ENCODE results near the gene NXPH2.

The NXPH2 gene

GRCh38 chr2:138779781-138780445 lies at the start of gene NXPH2:
NXPH2 (minus strand) TSS chr2:138780390; CDS start chr2:138780241, 149 bp downstream.
- no peak for DNase-seq (ENCODE audit: low read depth in 2 of 2)

- no peak for DNase-seq (ENCODE audit: low read depth in 2 of 2)
Measured at GRCh38 chr2:138829326-138829919, 49.2 kb upstream of the NXPH2 start.

DNA sequence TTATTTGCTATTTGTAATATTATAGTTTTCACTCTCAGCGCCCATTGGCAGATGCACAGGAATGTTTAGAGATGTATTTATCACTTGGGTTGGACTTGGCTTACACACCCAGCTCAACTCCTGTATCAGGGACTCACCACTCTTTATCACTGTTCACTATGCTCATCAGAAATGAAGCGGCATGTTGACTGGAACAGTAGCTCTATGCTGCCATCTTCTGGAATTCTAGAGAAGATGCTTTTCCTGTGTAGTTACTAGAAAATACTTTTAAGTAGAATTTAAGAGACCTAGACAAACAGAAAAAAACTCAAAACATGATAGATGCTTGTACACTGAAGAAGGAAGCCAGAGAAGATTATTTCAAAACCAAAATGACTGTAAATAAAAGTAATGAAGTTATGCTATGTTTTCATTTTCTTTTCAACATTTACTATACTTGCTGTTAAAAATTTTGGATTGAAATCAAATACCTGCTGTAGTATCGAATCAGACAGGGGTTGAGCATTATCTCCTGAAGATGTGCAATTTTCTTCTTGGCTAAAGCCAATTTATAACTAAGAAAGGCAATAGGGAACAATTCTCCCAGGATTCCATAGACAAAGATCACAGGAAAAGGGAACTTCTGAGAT lies 47.4 kb upstream of the NXPH2 start:
- no peak for DNase-seq (ENCODE audit: low read depth in 2 of 2)

DNA sequence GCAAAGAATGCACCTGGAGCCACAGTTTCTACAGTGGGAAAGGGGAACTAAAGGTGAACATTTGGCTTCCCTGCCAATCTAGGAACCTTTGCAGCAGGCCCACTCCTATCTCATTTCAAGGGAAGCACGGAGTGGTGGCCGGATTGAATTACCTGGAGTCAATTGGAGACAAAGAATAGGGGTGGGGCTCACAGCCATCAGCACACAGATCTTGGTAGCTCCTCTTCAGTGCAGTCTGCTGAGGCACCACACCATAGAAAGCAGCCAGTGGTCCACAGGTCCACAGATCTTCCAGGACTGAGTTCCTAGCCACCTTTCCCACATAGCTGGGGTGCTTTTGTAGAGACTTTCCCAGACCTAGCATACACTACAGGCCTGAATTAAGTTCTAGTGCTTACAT lies 43.5 kb upstream of the NXPH2 start:
- DNase-seq (ENCODE audit: low read depth in 2 of 2) = no peak

DNA sequence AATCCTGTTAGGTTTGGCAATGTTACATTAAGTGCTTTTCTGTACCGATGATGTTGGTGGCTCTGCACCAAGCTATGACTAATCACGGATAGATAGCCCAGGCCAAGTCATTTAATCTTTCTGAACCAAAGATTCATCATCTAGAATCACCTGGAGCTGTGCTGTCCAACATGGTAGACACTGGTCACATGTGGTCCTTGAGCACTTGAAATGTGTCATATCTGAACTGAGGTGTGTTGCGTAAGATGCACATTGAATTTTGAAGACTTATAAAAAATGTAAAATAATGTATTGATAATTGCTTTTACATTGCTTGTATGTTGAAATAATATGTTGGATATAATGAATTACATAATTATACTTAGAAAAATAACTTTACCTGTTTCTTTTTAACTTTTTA lies 39.8 kb upstream of the NXPH2 start:
- DNase-seq (ENCODE audit: low read depth in 2 of 2) = no peak

- DNase-seq (ENCODE audit: low read depth in 2 of 2) = no peak
Measured at GRCh38 chr2:138818556-138818955, 38.4 kb upstream of the NXPH2 start.

- DNase-seq (ENCODE audit: low read depth in 2 of 2) = no peak
Measured at GRCh38 chr2:138814123-138814898, 34.1 kb upstream of the NXPH2 start.

DNA sequence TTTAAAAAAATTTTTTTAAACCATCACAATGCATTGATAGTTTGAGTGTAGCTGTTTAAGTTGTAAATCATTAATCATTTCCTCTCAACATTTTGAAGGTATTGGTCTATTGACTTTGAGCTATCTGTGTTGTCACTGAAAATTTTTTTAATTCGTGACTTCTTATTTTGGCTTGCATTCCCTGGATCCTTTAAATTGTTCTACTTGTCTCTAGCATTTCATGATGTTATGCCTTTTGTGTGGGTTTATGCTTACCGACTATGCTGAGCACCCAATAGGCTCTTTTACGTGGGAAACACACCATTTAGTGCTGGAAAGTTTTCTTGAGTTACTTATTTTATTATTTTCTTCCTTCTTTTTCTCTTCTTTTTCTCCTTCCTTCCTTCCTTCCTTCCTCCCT lies 31.2 kb upstream of the NXPH2 start:
- DNase-seq (ENCODE audit: low read depth in 2 of 2) = no peak

GRCh38 chr2:138794724-138795123 lies 14.5 kb upstream of the NXPH2 start:
- DNase-seq (ENCODE audit: low read depth in 2 of 2) = no peak

- DNase-seq (ENCODE audit: low read depth in 2 of 2) = no peak
Measured at GRCh38 chr2:138787053-138787666, 7.0 kb upstream of the NXPH2 start.

GRCh38 chr2:138782383-138782782 lies 2.2 kb upstream of the NXPH2 start:
- DNase-seq (ENCODE audit: low read depth in 2 of 2) = no peak

- no peak for DNase-seq (ENCODE audit: low read depth in 2 of 2)
Measured at GRCh38 chr2:138780908-138781307, 718 bp upstream of the NXPH2 start.

GRCh38 chr2:138780446-138780880 lies 273 bp upstream of the NXPH2 start:
- no peak for DNase-seq (ENCODE audit: low read depth in 2 of 2)

GRCh38 chr2:138779406-138779780 lies 797 bp downstream of the NXPH2 start:
- no peak for DNase-seq (ENCODE audit: low read depth in 2 of 2)

DNA sequence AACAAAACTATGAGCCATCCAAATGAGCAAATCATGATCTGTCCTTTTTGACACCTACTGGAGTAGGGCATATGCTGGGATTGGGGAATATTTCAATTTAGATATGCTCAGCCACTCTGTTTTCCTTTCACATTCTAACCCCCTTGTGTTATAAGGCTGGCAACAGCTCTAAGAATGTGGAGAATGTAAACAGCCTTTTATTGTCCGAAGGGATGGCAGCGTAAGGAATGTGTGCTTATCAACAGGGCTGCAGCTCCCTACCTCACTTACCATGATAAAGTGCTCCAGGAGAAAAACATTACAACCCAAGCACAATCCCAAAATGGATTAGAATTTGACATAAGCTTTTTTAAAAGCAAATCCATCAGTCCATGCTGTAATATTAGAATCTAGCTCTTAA lies 2.2 kb downstream of the NXPH2 start:
- DNase-seq (ENCODE audit: low read depth in 2 of 2) = no peak

GRCh38 chr2:138775736-138776135 lies 4.5 kb downstream of the NXPH2 start:
- no peak for DNase-seq (ENCODE audit: low read depth in 2 of 2)

DNA sequence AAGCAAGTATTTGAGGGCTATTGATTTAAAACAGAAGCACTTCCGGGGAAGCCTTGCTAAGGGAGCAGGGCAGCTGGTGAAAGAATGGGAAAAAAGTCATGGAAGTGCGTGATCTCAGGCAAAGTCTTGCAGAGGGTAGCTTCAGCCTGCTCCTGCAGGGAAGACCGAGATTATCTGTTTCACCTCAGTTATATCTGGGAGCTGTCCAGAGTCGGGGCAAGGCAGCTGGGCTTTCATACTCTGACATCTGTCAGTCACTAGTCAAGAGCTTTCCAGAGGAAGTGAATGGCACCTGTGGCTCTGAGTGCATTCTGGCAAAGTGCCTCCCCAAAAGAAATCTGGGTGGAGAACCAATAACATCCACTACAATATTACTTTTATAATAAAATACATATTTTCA lies 8.7 kb downstream of the NXPH2 start:
- DNase-seq (ENCODE audit: low read depth in 2 of 2) = no peak

- no peak for DNase-seq (ENCODE audit: low read depth in 2 of 2)
Measured at GRCh38 chr2:138767101-138767500, 13.1 kb downstream of the NXPH2 start.

DNA sequence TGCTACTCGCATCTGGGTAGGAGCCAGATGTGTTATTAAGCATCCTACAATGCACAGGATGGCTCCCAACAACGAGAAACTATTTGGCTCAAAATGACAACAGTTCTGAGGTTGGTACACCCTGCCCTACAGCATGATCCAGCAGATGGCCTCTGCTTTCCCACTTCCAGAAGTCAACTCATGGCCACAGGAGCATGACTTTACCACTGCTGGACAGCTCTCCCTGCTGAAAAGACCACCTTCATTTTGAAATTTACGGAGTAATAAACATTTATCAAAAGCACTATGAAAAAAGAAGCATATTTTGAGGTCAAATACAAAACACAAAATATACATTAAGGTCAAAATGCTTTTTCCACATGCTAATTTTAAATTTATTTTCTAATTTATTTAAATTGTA lies 13.7 kb downstream of the NXPH2 start:
- DNase-seq (ENCODE audit: low read depth in 2 of 2) = no peak

DNA sequence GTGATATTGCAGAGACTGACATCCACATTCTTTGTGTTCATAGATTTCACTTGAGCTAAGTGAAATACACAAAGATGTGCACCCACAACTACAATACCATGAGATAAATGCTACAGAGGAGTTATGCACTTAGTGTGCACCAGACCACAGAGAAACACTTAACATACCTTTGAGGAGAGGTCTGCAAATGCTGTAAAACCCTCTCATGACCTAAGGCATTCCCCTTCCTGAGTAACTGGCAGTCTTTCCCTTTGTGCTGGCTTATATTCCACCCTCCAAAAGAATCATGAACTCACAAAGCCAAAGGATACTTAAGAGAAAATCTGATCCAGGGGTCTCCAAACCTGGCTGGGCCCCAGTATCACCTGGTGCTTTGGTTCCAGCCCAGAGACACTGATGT lies 16.2 kb downstream of the NXPH2 start:
- DNase-seq (ENCODE audit: low read depth in 2 of 2) = no peak

DNA sequence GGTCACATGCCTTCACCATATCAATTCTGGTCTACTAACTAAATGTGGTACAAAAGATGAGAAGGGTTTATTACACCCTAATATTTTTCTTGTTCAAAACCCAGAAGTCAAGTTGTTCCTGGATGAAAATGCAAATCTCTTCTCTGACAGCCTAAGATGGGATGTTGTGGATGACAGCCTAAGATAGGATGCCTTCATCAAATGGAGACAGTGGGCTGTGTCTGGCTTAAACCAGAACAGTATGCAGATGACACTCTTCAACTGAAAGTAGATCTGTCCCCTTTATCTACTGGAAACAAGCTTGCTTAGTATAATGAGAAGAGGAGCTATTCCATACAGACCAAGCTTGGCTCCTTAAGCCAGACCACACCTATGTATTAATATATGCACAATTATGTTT lies 17.7 kb downstream of the NXPH2 start:
- DNase-seq (ENCODE audit: low read depth in 2 of 2) = no peak

- no peak for DNase-seq (ENCODE audit: low read depth in 2 of 2)
Measured at GRCh38 chr2:138760676-138761075, 19.5 kb downstream of the NXPH2 start.
